H9 (cell line): Measurements from ENCODE around the gene NTRK2. TPM values are rescaled to one million over a fixed set of nuclear protein-coding genes. Genes with fewer than 3 reads are reported as not detected.

Source experiments
- DNase-seq: peaks from one replicate; pipeline ENCODE4 v3.0.0-alpha.2; 2017
- H2AFZ ChIP-seq: one replicate; pipeline ENCODE4 v1.6.1; 2013; ENCODE audit warnings: mild to moderate bottlenecking, low read length, control low read depth, moderate library complexity
- H2AK5ac ChIP-seq: 2 replicates; pipeline ENCODE4 v1.6.1; 2013; ENCODE audit warnings: low read length, control low read depth, mixed read lengths; ENCODE audit not compliant: insufficient read length
- H2BK120ac ChIP-seq: one replicate; pipeline ENCODE4 v1.6.1; 2013; ENCODE audit warnings: low read depth, mild to moderate bottlenecking, low read length, control low read depth, inconsistent platforms; ENCODE audit not compliant: poor library complexity, severe bottlenecking
- H2BK12ac ChIP-seq: 2 replicates; pipeline ENCODE4 v1.6.1; 2013; ENCODE audit warnings: low read length, control low read depth, mixed read lengths, low read depth; ENCODE audit not compliant: insufficient read length
- H2BK15ac ChIP-seq: 2 replicates; pipeline ENCODE4 v1.6.1; 2013; ENCODE audit warnings: low read depth, low read length, control low read depth
- H2BK20ac ChIP-seq: one replicate; pipeline ENCODE4 v1.6.1; 2013; ENCODE audit warnings: low read depth, mild to moderate bottlenecking, low read length, control low read depth, inconsistent platforms; ENCODE audit not compliant: poor library complexity, severe bottlenecking
- H2BK5ac ChIP-seq: 2 replicates; pipeline ENCODE4 v1.6.1; 2013; ENCODE audit warnings: low read length, control low read depth, mixed read lengths; ENCODE audit not compliant: insufficient read length
- H3K14ac ChIP-seq: 2 replicates; pipeline ENCODE4 v1.6.1; 2013; ENCODE audit warnings: low read length, control low read depth; ENCODE audit not compliant: insufficient read depth
- H3K18ac ChIP-seq: 2 replicates; pipeline ENCODE4 v1.6.1; 2013; ENCODE audit warnings: low read depth, mild to moderate bottlenecking, mixed read lengths, low read length, control low read depth; ENCODE audit not compliant: insufficient read length
- H3K23ac ChIP-seq: 2 replicates; pipeline ENCODE4 v1.6.1; 2013; ENCODE audit warnings: low read length, control low read depth, mixed read lengths, low read depth; ENCODE audit not compliant: insufficient read length
- H3K23me2 ChIP-seq: 2 replicates; pipeline ENCODE4 v1.6.1; 2013; ENCODE audit warnings: low read depth, mild to moderate bottlenecking, mixed read lengths, low read length, control low read depth; ENCODE audit not compliant: insufficient read length, poor library complexity, severe bottlenecking
- H3K27ac ChIP-seq: 2 replicates; pipeline ENCODE4 v1.5.1; 2013; ENCODE audit warnings: low read length, control low read depth, mixed read lengths, low read depth; ENCODE audit not compliant: insufficient read length
- H3K27me3 ChIP-seq: 2 replicates; pipeline ENCODE4 v1.6.1; 2013; ENCODE audit warnings: low read length, control low read depth, inconsistent platforms; ENCODE audit not compliant: insufficient read depth
- H3K4ac ChIP-seq: 2 replicates; pipeline ENCODE4 v1.6.1; 2013; ENCODE audit warnings: low read depth, mild to moderate bottlenecking, control low read depth, inconsistent platforms, low read length, moderate library complexity
- H3K4me1 ChIP-seq: 2 replicates; pipeline ENCODE4 v1.6.1; 2013; ENCODE audit warnings: low read length, control low read depth, inconsistent platforms; ENCODE audit not compliant: insufficient read depth
- H3K4me2 ChIP-seq: 2 replicates; pipeline ENCODE4 v1.6.1; 2013; ENCODE audit warnings: low read length, control low read depth, mixed read lengths; ENCODE audit not compliant: insufficient read length, insufficient read depth
- H3K56ac ChIP-seq: 2 replicates; pipeline ENCODE4 v1.6.1; 2013; ENCODE audit warnings: low read depth, mild to moderate bottlenecking, mixed read lengths, low read length, control low read depth; ENCODE audit not compliant: insufficient read length
- H3K79me1 ChIP-seq: 2 replicates; pipeline ENCODE4 v1.6.1; 2013; ENCODE audit warnings: low read depth, mild to moderate bottlenecking, moderate library complexity, low read length, control low read depth, inconsistent platforms; ENCODE audit not compliant: insufficient read depth, poor library complexity, severe bottlenecking
- H3K79me2 ChIP-seq: 2 replicates; pipeline ENCODE4 v1.6.1; 2013; ENCODE audit warnings: low read length, control low read depth, inconsistent platforms; ENCODE audit not compliant: insufficient read depth
- H3K9ac ChIP-seq: 2 replicates; pipeline ENCODE4 v1.6.1; 2013; ENCODE audit warnings: low read length, control low read depth, mixed read lengths; ENCODE audit not compliant: insufficient read length; ENCODE audit errors: extremely low read depth
- H3K9me3 ChIP-seq: one replicate; pipeline ENCODE4 v1.6.1; 2013; ENCODE audit warnings: low read depth, low read length, inconsistent platforms; ENCODE audit not compliant: control insufficient read depth
- H3T11ph ChIP-seq: one replicate; pipeline ENCODE4 v1.6.1; 2013; ENCODE audit warnings: mild to moderate bottlenecking, low read length, control low read depth, inconsistent platforms
- H4K20me1 ChIP-seq: one replicate; pipeline ENCODE4 v1.6.1; 2013; ENCODE audit not compliant: control insufficient read depth, insufficient read length, insufficient read depth
- H4K5ac ChIP-seq: 2 replicates; pipeline ENCODE4 v1.6.1; 2013; ENCODE audit warnings: low read depth, mild to moderate bottlenecking, mixed read lengths, low read length, control low read depth; ENCODE audit not compliant: insufficient read length
- H4K8ac ChIP-seq: replicated peaks from 2 replicates; pipeline ENCODE4 v1.6.1; 2013; ENCODE audit warnings: low read length, control low read depth, mixed read lengths, low read depth; ENCODE audit not compliant: insufficient read length
- H4K91ac ChIP-seq: 2 replicates; pipeline ENCODE4 v1.6.1; 2013; ENCODE audit warnings: low read depth, mild to moderate bottlenecking, moderate library complexity, mixed read lengths, low read length, control low read depth; ENCODE audit not compliant: insufficient read length
- H3K27ac Mint-ChIP-seq, 3 experiments: 2 replicates in 2 of 3; 3 replicates in 1 of 3; pipeline ENCODE4 v1.8.0; 2020 to 2021; ENCODE audit warnings: mixed read lengths in 3 of 3, mild to moderate bottlenecking in 1 of 3, moderate library complexity in 1 of 3
- H3K27me3 Mint-ChIP-seq: 2 replicates; pipeline ENCODE4 v1.8.0; 2021; ENCODE audit warnings: low read depth, mild to moderate bottlenecking, moderate library complexity, mixed read lengths
- H3K36me3 Mint-ChIP-seq, 3 experiments: 2 replicates in 2 of 3; 3 replicates in 1 of 3; pipeline ENCODE4 v1.8.0; 2020 to 2021; ENCODE audit warnings: low read depth in 3 of 3, mixed read lengths in 3 of 3; ENCODE audit not compliant: insufficient read depth in 1 of 3
- H3K4me1 Mint-ChIP-seq, 2 experiments: 2 replicates each; pipeline ENCODE4 v1.8.0; 2020; ENCODE audit warnings: mixed read lengths in 2 of 2
- H3K4me3 Mint-ChIP-seq, 2 experiments: 2 replicates in 1 of 2; 3 replicates in 1 of 2; pipeline ENCODE4 v1.8.0; 2020 to 2021; ENCODE audit warnings: mild to moderate bottlenecking in 2 of 2, mixed read lengths in 2 of 2, moderate library complexity in 1 of 2
- H3K9me3 Mint-ChIP-seq, 2 experiments: 2 replicates in 1 of 2; 3 replicates in 1 of 2; pipeline ENCODE4 v1.8.0; 2020; ENCODE audit warnings: mild to moderate bottlenecking in 2 of 2, mixed read lengths in 2 of 2, moderate library complexity in 1 of 2
- CTCF ChIP-seq: fragments of 200-600 bp; sonication (generic); conservative IDR thresholded peaks from 3 replicates; pipeline ENCODE4 v1.8.0; 2021; ENCODE audit warnings: antibody characterized with exemption, mild to moderate bottlenecking
- WGBS: extraction: QIAGEN DNeasy Blood & Tissue Kit; methylation state at CpG from one replicate; pipeline ENCODE4 v1.1.7; 2013; ENCODE audit warnings: missing lambda C conversion rate, low lambda C conversion rate, mixed read lengths; ENCODE audit not compliant: insufficient read length; ENCODE audit errors: extremely low coverage; 5-methylcytosine and 5-hydroxymethylcytosine counted together
- total RNA-seq: library from RNA; stranded (reverse); gene quantifications from 2 replicates; pipeline ENCODE4 v1.2.1, GENCODE V29; 2021

Gene NTRK2
- total RNA-seq, 1 experiment from 2014 or later, result 0.02 TPM

DNA sequence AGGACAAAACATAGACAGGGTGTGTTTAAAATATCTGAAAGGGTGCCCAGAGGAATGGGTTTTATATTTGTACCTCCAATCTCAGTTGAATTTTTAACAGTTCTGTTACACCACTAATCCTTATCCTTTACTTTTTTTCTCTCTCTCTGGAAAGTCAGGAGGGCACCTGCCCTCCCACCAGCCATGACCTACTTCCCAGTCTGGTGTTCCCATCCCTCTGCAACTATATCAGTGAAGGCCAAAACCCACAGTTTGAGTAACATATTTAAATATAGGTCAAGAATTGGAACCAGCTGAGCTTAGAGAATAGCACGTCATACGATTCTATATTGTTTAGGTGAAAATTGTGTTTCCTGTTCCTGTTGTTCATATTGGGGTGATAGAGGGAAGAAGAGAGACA lies 229.8 kb downstream of the NTRK2 start:
- H3K27me3 Mint-ChIP-seq, result no peaks in the 10 kb centered on the region

More for the DNA sequence above, 229.8 kb downstream of the NTRK2 start:
- Histone ChIP-seq H2BK15ac (no peak overlapping the region), H2BK5ac (no peak overlapping the region), H3K23me2 (no peaks in the 10 kb centered on the region), H2BK120ac (no peak overlapping the region), H3K23ac (no peak overlapping the region), H3K79me1 (no peaks in the 10 kb centered on the region), H2AK5ac (no peak overlapping the region), H3T11ph (no peak overlapping the region), H3K14ac (no peak overlapping the region), H3K9ac (no peak overlapping the region), H3K4ac (no peak overlapping the region), H3K27me3 (no peaks in the 10 kb centered on the region), H3K4me1 (peaks cover 2% of the 10 kb centered on the region; the same call in 1 of the 2 replicates), H3K9me3 (no peaks in the 10 kb centered on the region), H4K8ac (no peak overlapping the region), H2AFZ (no peak overlapping the region), H4K20me1 (no peaks in the 10 kb centered on the region), H3K18ac (no peak overlapping the region), H2BK12ac (no peak overlapping the region), H2BK20ac (no peak overlapping the region), H3K79me2 (no peaks in the 10 kb centered on the region), H3K4me2 (no peak overlapping the region), H3K56ac (no peak overlapping the region), H4K5ac (no peak overlapping the region), H4K91ac (no peak overlapping the region), H3K27ac (no peak overlapping the region)
- Mint-ChIP-seq H3K27ac (no peak overlapping the region), H3K4me3 (no peak overlapping the region), H3K9me3 (no peaks in the 10 kb centered on the region; a peak in 1 of 5 replicates), H3K4me1 (peaks cover 16 to 20% of the 10 kb centered on the region in 2 experiments), H3K36me3 (no peaks in the 10 kb centered on the region)
- no peak for DNase-seq
- WGBS, result no CpG with 5 or more reads among the region's 2 CpGs
- no peak for TF ChIP-seq CTCF
